Daoy (cell line): ENCODE measurements around the gene EPN3. TPM values are rescaled to one million over a fixed set of nuclear protein-coding genes. Genes with fewer than 3 reads are reported as not detected.

ENCODE experiments used
- DNase-seq: peaks from one replicate; pipeline ENCODE4 v3.0.0-alpha.2; 2015; ENCODE audit warnings: low read depth
- total RNA-seq: library from RNA; depleted of rRNA; stranded (reverse); fragments of >200 nt; shearing (Covaris generic); gene quantifications from 2 replicates; pipeline ENCODE4 v1.2.3, GENCODE V29; 2014; rRNA removed

EPN3 gene
- total RNA-seq, 1 experiment from 2014 or later, result not detected

- no peak for DNase-seq
These were observed 56.7 kb downstream of the EPN3 start for GRCh38 chr17:50589095-50589705.

GRCh38 chr17:50590946-50591737 is 58.6 kb downstream of the EPN3 start:
- DNase-seq, result no peak

GRCh38 chr17:50593321-50593720 is 60.8 kb downstream of the EPN3 start:
- DNase-seq, result no peak

Other genes starting within 250 kb of the EPN3 start
- gene XYLT2, start 186.6 kb upstream of the EPN3 start, total RNA-seq, result 12.5 and 15.6 TPM in 2 replicates
- 81.0 and 97.9 TPM in 2 replicates for gene MRPL27, start 159.6 kb upstream of the EPN3 start, total RNA-seq
- 9.2 and 15.4 TPM in 2 replicates for gene EME1, start 159.5 kb upstream of the EPN3 start, total RNA-seq
- 151 and 155 TPM in 2 replicates for gene LRRC59, start 135.2 kb upstream of the EPN3 start, total RNA-seq
- gene ACSF2, start 106.5 kb upstream of the EPN3 start, total RNA-seq, result 8.2 and 19.3 TPM in 2 replicates
- not detected in 2 replicates for gene CHAD, start 63.9 kb upstream of the EPN3 start, total RNA-seq
- 18.7 and 33.5 TPM in 2 replicates for gene RSAD1, start 53.9 kb upstream of the EPN3 start, total RNA-seq
- gene MYCBPAP, start 24.3 kb upstream of the EPN3 start, total RNA-seq, result 1.5 TPM in 1 of 2 replicates, not detected in the other
- gene SPATA20, start 14.4 kb downstream of the EPN3 start, total RNA-seq, result 16.4 and 40.1 TPM in 2 replicates
- gene CACNA1G, start 28.0 kb downstream of the EPN3 start, total RNA-seq, result 0.15 and 0.23 TPM in 2 replicates
- 10.4 and 14.3 TPM in 2 replicates for gene ABCC3, start 102.1 kb downstream of the EPN3 start, total RNA-seq
- gene ANKRD40, start 175.2 kb downstream of the EPN3 start, total RNA-seq, result 17.6 and 22.6 TPM in 2 replicates
- 20.9 and 40.3 TPM in 2 replicates for gene LUC7L3, start 186.9 kb downstream of the EPN3 start, total RNA-seq
- not detected in 2 replicates for gene ANKRD40CL, start 234.8 kb downstream of the EPN3 start, total RNA-seq